GM18526 (cell line): ENCODE results near the gene BEST1.

Experiments used
- POLR2A ChIP-seq: IDR thresholded peaks from 3 replicates; pipeline ENCODE4 v1.6.1; 2011; ENCODE audit not compliant: insufficient read length; ENCODE audit errors: extremely low read depth

BEST1 gene

GRCh38 chr11:62001450-62002191 is 51.5 kb downstream of the BEST1 start:
- TF ChIP-seq POLR2A = no peak

GRCh38 chr11:62004473-62004872 is 54.3 kb downstream of the BEST1 start:
- TF ChIP-seq POLR2A = no peak

GRCh38 chr11:62008193-62008592 is 58.0 kb downstream of the BEST1 start:
- TF ChIP-seq POLR2A = no peak

- no peak for TF ChIP-seq POLR2A
These were observed 60.9 kb downstream of the BEST1 start for GRCh38 chr11:62010935-62011528.

GRCh38 chr11:62011881-62012280 is 61.7 kb downstream of the BEST1 start:
- no peak for TF ChIP-seq POLR2A

- no peak for TF ChIP-seq POLR2A
These were observed 62.3 kb downstream of the BEST1 start for GRCh38 chr11:62012451-62012831.

GRCh38 chr11:62012832-62013461 is 62.8 kb downstream of the BEST1 start:
- TF ChIP-seq POLR2A = no peak
